Measurements from ENCODE around the gene SIL1. TPM values are rescaled to one million over a fixed set of nuclear protein-coding genes. Genes with fewer than 3 reads are reported as not detected.

The SIL1 gene
- total and polyA plus RNA-seq, 9 of the 15 experiments (the other 6 are each of a cell fraction or from before 2014, with no cell fraction given) = 1.3 to 30.5 (median 18.1) TPM

DNA sequence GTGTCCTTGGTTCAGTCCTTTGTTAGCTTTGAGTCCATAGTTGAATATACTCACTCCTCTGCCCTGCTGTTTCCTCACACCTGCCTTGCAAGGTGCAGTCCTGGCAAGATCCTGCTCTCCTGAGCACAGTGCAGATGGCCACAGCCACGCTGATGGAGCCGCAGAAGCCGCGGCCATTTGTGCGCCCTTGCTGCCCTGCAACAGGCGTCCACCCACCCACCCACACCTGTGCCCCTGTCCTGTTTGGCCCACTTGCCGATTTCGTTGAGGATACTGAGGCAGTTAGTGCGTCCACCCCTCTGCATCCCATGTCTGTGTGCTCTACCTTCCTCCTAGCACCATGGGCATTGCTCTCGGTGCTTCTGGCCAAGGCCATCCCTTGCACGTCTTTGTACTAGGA is 271.9 kb downstream of the SIL1 start:
- intact Hi-C loops (cut with micrococcal nuclease) = no loop called here
- Histone ChIP-seq H3K9ac (ENCODE audit: insufficient read depth in 1 of 2, low read depth in 2 of 2, low read length in 2 of 2) (no peak overlapping the region; a peak in 1 of 4 replicates), H4K20me1 (replicated peaks; ENCODE audit: control insufficient read depth, insufficient read depth, low read length) (peaks cover 9% of the 10 kb centered on the region; the same call in 1 of the 2 replicates), H3K9me1 (ENCODE audit: control insufficient read depth, insufficient read depth, low read length) (no peaks in the 10 kb centered on the region), H3K36me3 (ENCODE audit: control insufficient read depth, insufficient read depth, low read length) (peaks cover 60% of the 10 kb centered on the region), H2AFZ (ENCODE audit: low read depth, low read length) (no peak overlapping the region), H3K79me2 (ENCODE audit: control insufficient read depth, insufficient read depth, low read length) (no peaks in the 10 kb centered on the region), H3K4me2 (ENCODE audit: insufficient read depth, low read length) (no peak overlapping the region), H3K4me3 (no peak overlapping the region), H3K27me3 (ENCODE audit: control insufficient read depth in 2 of 2, insufficient read depth in 2 of 2, low read length in 2 of 2) (no peaks in the 10 kb centered on the region), H3K4me1 (replicated peaks in 1 of 2; ENCODE audit: control insufficient read depth in 2 of 2, insufficient read depth in 2 of 2, low read length in 2 of 2) (no peaks in the 10 kb centered on the region; a peak in 1 of 5 replicates), H3K27ac (ENCODE audit: extremely low read depth, low read depth, low read length) (no peak overlapping the region), H3K9me3 (replicated peaks; ENCODE audit: control insufficient read depth, insufficient read depth, low read depth, low read length) (no peaks in the 10 kb centered on the region)
- ATAC-seq (no peak), FAIRE-seq (no peak), DNase-seq (ENCODE audit: extremely low read depth in 1 of 4, low spot score in 3 of 4) (no peak)
- 91% methylated on average over 11 of the region's 11 CpGs for WGBS (ENCODE audit: insufficient coverage, low coverage, missing lambda C conversion rate)
- in situ Hi-C loops (cut with MboI) = no loop called here
- no TSS peak for BruUV-seq (replicated peaks)
- ChIA-PET POLR2A (interaction anchor here (0.8 to 1.1 kb wide), 2 partner anchors 11 to 254 kb away, joined by 4 to 5 read pairs; no protein-coding TSS in a partner anchor), CTCF (ENCODE audit: low intra/inter-chr PET ratio) (no interaction called here)
- TF ChIP-seq ZNF347 (CRISPR knock-in tag; IDR thresholded peaks at IDR 0.05; ENCODE audit: low read depth) (no peak), POLR2G (IDR thresholded peaks at IDR 0.05; ENCODE audit: low read depth, low read length) (0 out of 2 replicates have a peak, but pooled peaks have one; percentile 29), ILF3 (IDR thresholded peaks at IDR 0.05; ENCODE audit: borderline replicate concordance) (no peak), BCL6 (CRISPR knock-in tag; IDR thresholded peaks at IDR 0.05) (no peak), POU5F1 (IDR thresholded peaks at IDR 0.05; ENCODE audit: borderline replicate concordance, low read depth, low read length, partially characterized antibody) (no peak), RBM22 (IDR thresholded peaks at IDR 0.05; ENCODE audit: low read depth, low read length, poor library complexity, severe bottlenecking) (peak; percentile 59), BMI1 (IDR thresholded peaks at IDR 0.05; ENCODE audit: low read length) (no peak), ZNF224 (CRISPR knock-in tag; IDR thresholded peaks at IDR 0.05) (no peak)
